Thyroid gland (tissue), 4 donors: ENCODE measurements around the gene LMO7. TPM values are rescaled to one million over a fixed set of nuclear protein-coding genes. Genes with fewer than 3 reads are reported as not detected.

Experiments
- DNase-seq, 2 donors: peaks; one replicate each; pipeline ENCODE4 v3.0.0-alpha.2; 2019
- H3K27ac ChIP-seq, 3 donors: fragments of 200-600 bp; sonication (generic); 1 replicate in 2 of 3; 2 replicates in 1 of 3; pipeline ENCODE4 v1.5.1; 2016 to 2019; ENCODE audit warnings: mild to moderate bottlenecking in 1 of 3, moderate library complexity in 1 of 3
- H3K27me3 ChIP-seq: fragments of 200-600 bp; sonication (generic); one replicate; pipeline ENCODE4 v1.5.1; 2019
- H3K36me3 ChIP-seq, 2 donors: fragments of 200-600 bp; sonication (generic); one replicate each; pipeline ENCODE4 v1.5.1; 2016 to 2019
- H3K4me1 ChIP-seq, 2 donors: fragments of 200-600 bp; sonication (generic); one replicate each; pipeline ENCODE4 v1.5.1; 2017 to 2019
- H3K4me3 ChIP-seq, 3 donors: fragments of 200-600 bp; sonication (generic); replicated peaks in 1 of 3; 1 replicate in 2 of 3; 2 replicates in 1 of 3; pipeline ENCODE4 v1.5.1; 2016; ENCODE audit warnings: mild to moderate bottlenecking in 1 of 3
- H3K9me3 ChIP-seq: fragments of 200-600 bp; sonication (generic); one replicate; pipeline ENCODE4 v1.5.1; 2017
- POLR2A ChIP-seq, 2 donors: fragments of 450-650 bp; IDR thresholded peaks; one replicate each; pipeline ENCODE4 v1.6.1; 2017; ENCODE audit warnings: antibody characterized with exemption in 2 of 2, mild to moderate bottlenecking in 2 of 2, moderate library complexity in 1 of 2
- WGBS, 2 donors: methylation state at CpG; one replicate each; pipeline ENCODE4 v1.1.5; 2017; 5-methylcytosine and 5-hydroxymethylcytosine counted together
- intact Hi-C: fragments of 100-400 bp; cut with DNase I; formaldehyde crosslinking; loops from one replicate; pipeline ENCODE4 v1.15.1; 2023
- total RNA-seq, 4 donors: library from RNA; depleted of rRNA; stranded (reverse); fragments of >200 nt; gene quantifications; one replicate each; pipeline ENCODE4 v1.2.3, GENCODE V29; 2016
- TF ChIP-seq, protein P1 (sequence below), 6 experiments: fragments of 200-600 bp in 3 of 6; fragments of 450-650 bp in 3 of 6; sonication (generic) in 3 of 6; IDR thresholded peaks; one replicate each; pipeline ENCODE4 v1.5.1; 2016 to 2019; ENCODE audit warnings: antibody characterized with exemption in 6 of 6, mild to moderate bottlenecking in 2 of 6, inconsistent platforms in 1 of 6, moderate library complexity in 1 of 6

The LMO7 gene
- total RNA-seq, 4 donors from 2014 or later: 129 to 218 (median 185) TPM

DNA sequence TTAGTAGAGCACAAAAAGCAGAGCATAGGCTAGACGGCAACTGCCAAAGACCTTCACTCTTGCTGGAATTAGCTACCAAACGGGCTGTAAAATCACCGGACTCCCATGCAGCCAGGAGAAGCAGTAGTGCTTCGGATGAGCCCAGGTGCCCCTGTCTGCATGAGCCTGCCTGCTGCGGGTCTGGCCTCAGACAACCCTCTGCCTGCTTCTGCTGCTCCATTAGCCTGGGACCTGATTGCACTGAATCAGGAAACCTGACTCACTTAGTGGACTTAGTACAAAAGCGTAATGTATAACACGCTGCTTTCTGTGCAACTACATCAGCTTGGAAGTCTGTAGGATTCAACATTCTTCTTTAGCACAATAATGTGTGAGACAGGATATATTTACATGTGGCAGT, 170.0 kb downstream of the LMO7 start:
- H3K4me3 ChIP-seq: no peak overlapping the region
- WGBS, 2 donors: 94 to 95% methylated on average over 6 to 7 of the region's 7 CpGs
- no peaks in the 10 kb centered on the region for H3K4me1 ChIP-seq
- H3K27me3 ChIP-seq: no peaks in the 10 kb centered on the region
- TF ChIP-seq, protein P1, sequence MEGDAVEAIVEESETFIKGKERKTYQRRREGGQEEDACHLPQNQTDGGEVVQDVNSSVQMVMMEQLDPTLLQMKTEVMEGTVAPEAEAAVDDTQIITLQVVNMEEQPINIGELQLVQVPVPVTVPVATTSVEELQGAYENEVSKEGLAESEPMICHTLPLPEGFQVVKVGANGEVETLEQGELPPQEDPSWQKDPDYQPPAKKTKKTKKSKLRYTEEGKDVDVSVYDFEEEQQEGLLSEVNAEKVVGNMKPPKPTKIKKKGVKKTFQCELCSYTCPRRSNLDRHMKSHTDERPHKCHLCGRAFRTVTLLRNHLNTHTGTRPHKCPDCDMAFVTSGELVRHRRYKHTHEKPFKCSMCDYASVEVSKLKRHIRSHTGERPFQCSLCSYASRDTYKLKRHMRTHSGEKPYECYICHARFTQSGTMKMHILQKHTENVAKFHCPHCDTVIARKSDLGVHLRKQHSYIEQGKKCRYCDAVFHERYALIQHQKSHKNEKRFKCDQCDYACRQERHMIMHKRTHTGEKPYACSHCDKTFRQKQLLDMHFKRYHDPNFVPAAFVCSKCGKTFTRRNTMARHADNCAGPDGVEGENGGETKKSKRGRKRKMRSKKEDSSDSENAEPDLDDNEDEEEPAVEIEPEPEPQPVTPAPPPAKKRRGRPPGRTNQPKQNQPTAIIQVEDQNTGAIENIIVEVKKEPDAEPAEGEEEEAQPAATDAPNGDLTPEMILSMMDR (IDR thresholded peaks at IDR 0.05): no peak
- TF ChIP-seq POLR2A (IDR thresholded peaks at IDR 0.05): no peak
- intact Hi-C loops: no loop called here
- no peak overlapping the region for H3K27ac ChIP-seq
- no peak for DNase-seq
- H3K9me3 ChIP-seq: no peaks in the 10 kb centered on the region
- peaks cover 2 to 8% of the 10 kb centered on the region in 2 donors for H3K36me3 ChIP-seq

- no peak for TF ChIP-seq POLR2A (IDR thresholded peaks at IDR 0.05)
- TF ChIP-seq, protein P1 (IDR thresholded peaks at IDR 0.05): no peak
- Histone ChIP-seq H3K27me3 (no peaks in the 10 kb centered on the region), H3K36me3 (no peaks in the 10 kb centered on the region), H3K4me3 (no peak overlapping the region), H3K27ac (no peak overlapping the region), H3K4me1 (peaks cover 9% of the 10 kb centered on the region in 2 donors), H3K9me3 (no peaks in the 10 kb centered on the region)
- intact Hi-C loops: no loop called here
- 93 to 96% methylated on average over 5 of the region's 5 CpGs for WGBS, 2 donors
- no peak for DNase-seq
Observed at GRCh38 chr13:75811361-75811760, 175.2 kb downstream of the LMO7 start.

GRCh38 chr13:75811841-75812240, 175.7 kb downstream of the LMO7 start:
- peaks cover 9% of the 10 kb centered on the region in 2 donors for H3K4me1 ChIP-seq
- 70% methylated on average over 1 of the region's 1 CpG for WGBS, 2 donors
- H3K27me3 ChIP-seq: no peaks in the 10 kb centered on the region
- H3K9me3 ChIP-seq: no peaks in the 10 kb centered on the region
- no peak for DNase-seq
- intact Hi-C loops: no loop called here
- TF ChIP-seq, protein P1 (IDR thresholded peaks at IDR 0.05): no peak
- TF ChIP-seq POLR2A (IDR thresholded peaks at IDR 0.05): no peak
- H3K27ac ChIP-seq: no peak overlapping the region
- no peak overlapping the region for H3K4me3 ChIP-seq
- no peaks in the 10 kb centered on the region for H3K36me3 ChIP-seq

DNA sequence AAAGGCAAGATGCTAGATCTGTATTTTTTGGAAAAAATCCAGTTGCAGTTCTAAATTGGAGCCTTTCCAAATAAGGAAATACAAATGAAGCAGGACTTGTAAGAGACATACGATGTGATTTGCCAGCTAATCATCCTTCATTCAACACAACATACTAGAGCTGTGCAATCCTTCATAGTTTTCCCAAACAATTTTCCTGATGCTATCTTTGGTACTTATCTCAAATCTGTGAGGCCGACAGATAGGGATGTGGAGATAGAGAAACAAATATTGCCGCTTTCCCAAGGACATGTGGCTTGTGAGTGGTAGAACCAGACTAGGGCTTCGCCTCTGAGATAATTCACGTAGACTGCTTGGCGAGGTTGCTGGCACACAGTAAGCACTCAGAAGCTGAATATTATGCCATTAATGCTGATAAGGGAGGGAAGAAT, 176.6 kb downstream of the LMO7 start:
- WGBS, 2 donors: 62 to 64% methylated on average over 6 of the region's 6 CpGs
- DNase-seq: no peak
- Histone ChIP-seq H3K4me1 (peaks cover 9% of the 10 kb centered on the region in 2 donors), H3K9me3 (no peaks in the 10 kb centered on the region), H3K4me3 (no peak overlapping the region), H3K27me3 (no peaks in the 10 kb centered on the region), H3K36me3 (no peaks in the 10 kb centered on the region), H3K27ac (no peak overlapping the region)
- TF ChIP-seq, protein P1 (IDR thresholded peaks at IDR 0.05): no peak
- TF ChIP-seq POLR2A (IDR thresholded peaks at IDR 0.05): no peak
- intact Hi-C loops: no loop called here

- Histone ChIP-seq H3K36me3 (no peaks in the 10 kb centered on the region), H3K27ac (no peak overlapping the region), H3K4me3 (no peak overlapping the region), H3K4me1 (peaks cover 9% of the 10 kb centered on the region in 2 donors), H3K9me3 (no peaks in the 10 kb centered on the region), H3K27me3 (no peaks in the 10 kb centered on the region)
- TF ChIP-seq, protein P1 (IDR thresholded peaks at IDR 0.05): no peak
- no peak for TF ChIP-seq POLR2A (IDR thresholded peaks at IDR 0.05)
- WGBS, 2 donors: 88 to 98% methylated on average over 3 of the region's 3 CpGs
- intact Hi-C loops: no loop called here
- DNase-seq: no peak
Observed at GRCh38 chr13:75813323-75813722, 177.2 kb downstream of the LMO7 start.
